ENCODE results near the gene RMRP. TPM values are rescaled to one million over a fixed set of nuclear protein-coding genes. Genes with fewer than 3 reads are reported as not detected.

The RMRP gene
- total and polyA plus RNA-seq, 2 experiments from 2014 or later, result 15.3 to 8,626 TPM

GRCh38 chr9:35608221-35608620, 49.6 kb downstream of the RMRP start:
- peaks cover 6% of the 10 kb centered on the region for H3K27me3 Mint-ChIP-seq (ENCODE audit: insufficient read depth, low read depth, poor library complexity)
- no peak for DNase-seq (ENCODE audit: low spot score)
- peaks cover 3% of the 10 kb centered on the region; the same call in 2 of the 3 replicates for H3K4me1 Mint-ChIP-seq
- no peak overlapping the region for H3K4me3 ChIP-seq
- no peak overlapping the region for H2AFZ ChIP-seq
- peaks cover 10% of the 10 kb centered on the region for H3K4me1 ChIP-seq (ENCODE audit: insufficient read depth)
- H3K79me2 ChIP-seq (replicated peaks; ENCODE audit: insufficient read depth), result peaks cover 4% of the 10 kb centered on the region; the same call in 1 of the 2 replicates
- H3K36me3 ChIP-seq (ENCODE audit: insufficient read depth), result no peaks in the 10 kb centered on the region
- no peak for ATAC-seq
- no peaks in the 10 kb centered on the region for H3K9me3 Mint-ChIP-seq
- H3K4me3 Mint-ChIP-seq, result no peak overlapping the region
- no peak for TF ChIP-seq NANOG (IDR thresholded peaks at IDR 0.05; ENCODE audit: borderline replicate concordance)
- no peak for TF ChIP-seq ZNF114 (CRISPR knock-in tag; IDR thresholded peaks at IDR 0.05)
- TF ChIP-seq CREB1 (CRISPR knock-in tag; IDR thresholded peaks at IDR 0.05; ENCODE audit: low read depth), result no peak
- TF ChIP-seq CTCF (conservative IDR thresholded peaks at IDR 0.05; ENCODE audit: low read depth in 2 of 2), result no peak
- no peak for TF ChIP-seq ZNF462 (CRISPR knock-in tag; IDR thresholded peaks at IDR 0.05)
- no peaks in the 10 kb centered on the region for H3K27me3 ChIP-seq (ENCODE audit: insufficient read depth)
- no peak overlapping the region for H3K27ac Mint-ChIP-seq
- H3K36me3 Mint-ChIP-seq (ENCODE audit: low read depth), result peaks cover 10% of the 10 kb centered on the region
- H3K4me2 ChIP-seq, result no peak overlapping the region
- H3K27ac ChIP-seq (ENCODE audit: low read depth), result no peak overlapping the region
- no peaks in the 10 kb centered on the region; the same call in none of the 2 replicates for H4K20me1 ChIP-seq (replicated peaks; ENCODE audit: insufficient read depth)
- no peaks in the 10 kb centered on the region for H3K9me2 ChIP-seq (ENCODE audit: insufficient read depth)
- peaks cover 12% of the 10 kb centered on the region; the same call in 1 of the 2 replicates for H3F3A ChIP-seq (replicated peaks; ENCODE audit: low read depth)

Small RNAs within 50 kb of the gene (microRNA-seq; reads per million reads assigned to microRNA genes)
- not detected for gene MIR4667

Small RNAs within 50 kb of the gene (small RNA-seq; reads per million reads assigned to genes)
- gene MIR4667 (ENCODE audit: low replicate concordance) (not detected), gene RMRP (ENCODE audit: low replicate concordance) (not detected), gene RN7SL22P (ENCODE audit: low replicate concordance) (not detected)

Other genes with a start within 250 kb of the RMRP start
- 5.6 and 8.2 TPM in 2 replicates for gene RUSC2, start 167.9 kb downstream of the RMRP start, total RNA-seq (2014; rRNA removed; shearing (Covaris generic))
- 2.8 and 3.0 TPM in 2 replicates for gene RUSC2, start 167.9 kb downstream of the RMRP start, polyA plus RNA-seq (2016; fragmentation: Nextera tagmentation; extraction: Ambion mirVana)
- 8.2 and 10.7 TPM in 2 replicates for gene TESK1, start 52.8 kb downstream of the RMRP start, total RNA-seq (2014; rRNA removed; shearing (Covaris generic))
- 6.8 and 7.3 TPM in 2 replicates for gene TESK1, start 52.8 kb downstream of the RMRP start, polyA plus RNA-seq (2016; fragmentation: Nextera tagmentation; extraction: Ambion mirVana)
- 2.7 and 4.8 TPM in 2 replicates for gene CD72, start 39.6 kb downstream of the RMRP start, total RNA-seq (2014; rRNA removed; shearing (Covaris generic))
- gene CD72, start 39.6 kb downstream of the RMRP start, polyA plus RNA-seq (2016; fragmentation: Nextera tagmentation; extraction: Ambion mirVana), result 4.6 and 4.7 TPM in 2 replicates
- gene SIT1, start 7.1 kb downstream of the RMRP start, total RNA-seq (2014; rRNA removed; shearing (Covaris generic)), result 14.7 and 16.4 TPM in 2 replicates
- gene SIT1, start 7.1 kb downstream of the RMRP start, polyA plus RNA-seq (2016; fragmentation: Nextera tagmentation; extraction: Ambion mirVana), result 13.2 TPM in 2 replicates
- gene CCDC107, start 273 bp upstream of the RMRP start, total RNA-seq (2014; rRNA removed; shearing (Covaris generic)), result 2.4 and 6.9 TPM in 2 replicates
- 18.4 and 20.8 TPM in 2 replicates for gene CCDC107, start 273 bp upstream of the RMRP start, polyA plus RNA-seq (2016; fragmentation: Nextera tagmentation; extraction: Ambion mirVana)
- gene ARHGEF39, start 7.2 kb upstream of the RMRP start, total RNA-seq (2014; rRNA removed; shearing (Covaris generic)), result 16.8 and 25.7 TPM in 2 replicates
- gene ARHGEF39, start 7.2 kb upstream of the RMRP start, polyA plus RNA-seq (2016; fragmentation: Nextera tagmentation; extraction: Ambion mirVana), result 25.2 and 31.0 TPM in 2 replicates
- gene CA9, start 15.9 kb upstream of the RMRP start, total RNA-seq (2014; rRNA removed; shearing (Covaris generic)), result not detected in 2 replicates
- 1.1 and 2.2 TPM in 2 replicates for gene CA9, start 15.9 kb upstream of the RMRP start, polyA plus RNA-seq (2016; fragmentation: Nextera tagmentation; extraction: Ambion mirVana)
- 116 and 141 TPM in 2 replicates for gene TPM2, start 31.9 kb upstream of the RMRP start, total RNA-seq (2014; rRNA removed; shearing (Covaris generic))
- gene TPM2, start 31.9 kb upstream of the RMRP start, polyA plus RNA-seq (2016; fragmentation: Nextera tagmentation; extraction: Ambion mirVana), result 488 and 540 TPM in 2 replicates
- 116 and 120 TPM in 2 replicates for gene TLN1, start 74.2 kb upstream of the RMRP start, total RNA-seq (2014; rRNA removed; shearing (Covaris generic))
- 21.5 and 26.0 TPM in 2 replicates for gene TLN1, start 74.2 kb upstream of the RMRP start, polyA plus RNA-seq (2016; fragmentation: Nextera tagmentation; extraction: Ambion mirVana)
- 24.9 and 32.4 TPM in 2 replicates for gene CREB3, start 74.6 kb upstream of the RMRP start, total RNA-seq (2014; rRNA removed; shearing (Covaris generic))
- gene CREB3, start 74.6 kb upstream of the RMRP start, polyA plus RNA-seq (2016; fragmentation: Nextera tagmentation; extraction: Ambion mirVana), result 19.2 and 20.3 TPM in 2 replicates
- gene GBA2, start 91.2 kb upstream of the RMRP start, total RNA-seq (2014; rRNA removed; shearing (Covaris generic)), result 80.1 and 80.2 TPM in 2 replicates
- gene GBA2, start 91.2 kb upstream of the RMRP start, polyA plus RNA-seq (2016; fragmentation: Nextera tagmentation; extraction: Ambion mirVana), result 32.1 and 32.8 TPM in 2 replicates
- gene RGP1, start 91.3 kb upstream of the RMRP start, total RNA-seq (2014; rRNA removed; shearing (Covaris generic)), result 12.9 and 16.0 TPM in 2 replicates
- gene RGP1, start 91.3 kb upstream of the RMRP start, polyA plus RNA-seq (2016; fragmentation: Nextera tagmentation; extraction: Ambion mirVana), result 2.7 and 2.8 TPM in 2 replicates
- gene MSMP, start 96.3 kb upstream of the RMRP start, total RNA-seq (2014; rRNA removed; shearing (Covaris generic)), result not detected in 2 replicates
- 0.57 and 0.81 TPM in 2 replicates for gene MSMP, start 96.3 kb upstream of the RMRP start, polyA plus RNA-seq (2016; fragmentation: Nextera tagmentation; extraction: Ambion mirVana)
- 7.6 and 14.4 TPM in 2 replicates for gene NPR2, start 133.6 kb upstream of the RMRP start, total RNA-seq (2014; rRNA removed; shearing (Covaris generic))
- 9.0 and 9.8 TPM in 2 replicates for gene NPR2, start 133.6 kb upstream of the RMRP start, polyA plus RNA-seq (2016; fragmentation: Nextera tagmentation; extraction: Ambion mirVana)
- 0.45 TPM in 1 of 2 replicates, not detected in the other for gene SPAG8, start 154.2 kb upstream of the RMRP start, total RNA-seq (2014; rRNA removed; shearing (Covaris generic))
- 0.17 and 0.45 TPM in 2 replicates for gene SPAG8, start 154.2 kb upstream of the RMRP start, polyA plus RNA-seq (2016; fragmentation: Nextera tagmentation; extraction: Ambion mirVana)
- gene HINT2, start 157.0 kb upstream of the RMRP start, total RNA-seq (2014; rRNA removed; shearing (Covaris generic)), result 20.9 and 23.8 TPM in 2 replicates
- gene HINT2, start 157.0 kb upstream of the RMRP start, polyA plus RNA-seq (2016; fragmentation: Nextera tagmentation; extraction: Ambion mirVana), result 69.9 and 74.5 TPM in 2 replicates
- gene FAM221B, start 170.7 kb upstream of the RMRP start, total RNA-seq (2014; rRNA removed; shearing (Covaris generic)), result not detected in 2 replicates
- 0.09 and 0.47 TPM in 2 replicates for gene FAM221B, start 170.7 kb upstream of the RMRP start, polyA plus RNA-seq (2016; fragmentation: Nextera tagmentation; extraction: Ambion mirVana)
- 5.5 and 7.5 TPM in 2 replicates for gene TMEM8B, start 171.2 kb upstream of the RMRP start, total RNA-seq (2014; rRNA removed; shearing (Covaris generic))
- gene TMEM8B, start 171.2 kb upstream of the RMRP start, polyA plus RNA-seq (2016; fragmentation: Nextera tagmentation; extraction: Ambion mirVana), result 3.6 and 4.2 TPM in 2 replicates
- gene OR13J1, start 212.4 kb upstream of the RMRP start, total RNA-seq (2014; rRNA removed; shearing (Covaris generic)), result not detected in 2 replicates
- 0.15 TPM in 1 of 2 replicates, not detected in the other for gene OR13J1, start 212.4 kb upstream of the RMRP start, polyA plus RNA-seq (2016; fragmentation: Nextera tagmentation; extraction: Ambion mirVana)
- gene HRCT1, start 248.2 kb upstream of the RMRP start, total RNA-seq (2014; rRNA removed; shearing (Covaris generic)), result not detected in 2 replicates
- not detected in 2 replicates for gene HRCT1, start 248.2 kb upstream of the RMRP start, polyA plus RNA-seq (2016; fragmentation: Nextera tagmentation; extraction: Ambion mirVana)